ENCODE results near the gene RHOT2. TPM values are rescaled to one million over a fixed set of nuclear protein-coding genes. Genes with fewer than 3 reads are reported as not detected.

RHOT2 gene
- total RNA-seq, 1 donor from 2014 or later, result 26.4 TPM

DNA sequence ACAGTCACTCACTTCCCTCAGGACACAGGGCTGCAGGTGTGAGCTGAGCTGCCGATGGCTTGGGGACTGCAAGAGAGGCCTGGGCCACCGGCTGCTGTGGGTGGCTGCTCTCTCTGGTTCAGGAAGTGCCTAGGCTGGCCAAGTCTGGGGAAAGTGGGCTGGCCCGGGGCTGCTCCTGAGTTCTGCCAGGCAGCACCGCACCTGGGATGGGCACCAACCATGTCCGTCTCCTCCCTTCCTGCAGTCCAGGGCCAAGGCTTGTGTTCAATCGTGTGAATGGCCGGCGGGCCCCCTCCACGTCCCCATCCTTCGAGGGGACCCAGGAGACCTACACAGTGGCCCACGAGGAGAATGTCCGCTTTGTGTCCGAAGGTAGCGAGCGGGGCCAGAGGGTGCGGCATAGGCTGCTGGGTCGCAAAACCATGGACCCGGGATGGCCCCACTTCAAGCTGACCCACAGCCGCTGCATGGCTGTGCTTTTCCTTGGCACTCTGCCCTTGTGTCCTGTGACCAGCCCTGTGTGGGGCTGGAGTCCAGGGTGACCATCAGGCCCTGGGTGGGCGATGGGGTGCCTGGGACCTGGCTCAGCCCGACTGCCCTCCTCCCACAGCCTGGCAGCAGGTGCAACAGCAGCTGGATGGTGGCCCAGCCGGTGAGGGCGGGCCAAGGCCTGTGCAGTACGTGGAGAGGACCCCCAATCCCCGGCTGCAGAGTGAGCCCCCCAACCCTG, 20.6 kb upstream of the RHOT2 start:
- no peak for DNase-seq

DNA sequence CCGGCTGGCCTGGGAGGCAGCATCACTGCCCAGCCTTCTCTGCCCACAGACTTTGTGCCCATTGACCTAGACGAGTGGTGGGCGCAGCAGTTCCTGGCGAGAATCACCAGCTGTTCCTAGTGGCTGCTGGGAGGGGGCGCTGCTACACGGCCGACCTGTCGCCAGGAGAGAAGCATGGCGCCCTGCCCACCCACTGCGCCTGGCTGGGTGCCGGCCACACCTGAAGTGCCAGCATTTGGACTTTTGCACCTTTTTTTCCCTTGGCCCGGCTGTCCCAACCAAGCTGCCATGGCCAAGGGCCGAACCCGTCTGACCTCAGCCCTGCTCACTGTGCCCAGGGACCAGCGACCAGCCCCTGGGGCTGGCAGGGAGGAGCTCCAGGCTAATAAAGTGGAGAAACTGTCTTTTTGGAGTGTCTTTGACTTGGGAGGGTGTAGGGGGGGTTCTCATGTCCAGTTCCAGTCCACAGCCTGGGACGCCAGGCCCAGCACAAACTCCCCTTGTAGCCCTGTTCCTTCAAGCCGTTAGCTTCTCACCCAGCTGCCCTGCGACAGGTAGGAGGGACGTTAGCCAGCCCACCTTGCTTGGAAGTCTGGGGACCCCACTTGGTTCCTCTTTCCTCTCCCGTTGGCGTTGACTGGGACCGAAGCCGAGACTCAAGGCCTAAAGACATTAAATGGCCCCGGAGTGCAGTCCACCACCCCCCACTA, 19.7 kb upstream of the RHOT2 start:
- DNase-seq, result no peak

DNA sequence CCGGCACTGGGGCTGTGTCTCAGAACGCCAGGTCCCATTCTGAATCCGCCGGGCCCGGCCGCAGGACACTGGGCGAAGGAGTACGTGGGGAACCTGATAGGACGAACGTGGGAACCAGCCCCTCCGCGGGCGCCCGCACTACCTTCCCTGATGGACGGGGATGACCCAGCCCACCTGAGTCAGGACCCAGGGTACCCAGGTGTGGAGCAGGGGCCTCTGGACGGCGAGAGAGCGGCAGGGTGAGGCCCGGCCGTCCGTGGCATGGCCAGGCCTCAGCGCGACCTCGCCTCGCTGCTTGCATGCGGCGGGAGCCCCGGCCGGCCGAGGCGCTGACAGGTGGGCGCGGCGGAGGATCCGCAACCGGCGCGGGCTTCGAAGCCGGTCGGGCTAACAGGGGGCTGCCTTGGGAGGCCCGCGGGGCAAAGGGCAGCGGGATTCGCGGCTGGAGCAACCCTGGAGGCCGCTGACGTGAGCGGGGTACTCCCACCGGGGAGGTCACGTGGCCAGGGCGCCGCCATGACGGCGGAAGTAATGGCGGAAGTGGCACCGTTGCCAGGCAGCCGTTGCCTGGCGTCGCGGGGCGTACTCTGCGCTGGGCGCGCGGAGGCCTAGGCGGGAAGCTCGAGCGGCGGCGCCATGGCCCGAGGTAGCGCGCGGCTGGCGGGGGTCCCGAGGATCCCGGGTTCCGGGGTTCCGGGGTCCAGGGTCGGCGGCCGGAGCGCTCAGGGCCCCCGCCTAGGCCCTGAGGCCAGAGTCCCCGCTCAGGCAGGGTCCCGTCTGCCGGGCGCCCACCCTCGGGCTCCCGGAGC, 18.9 kb upstream of the RHOT2 start, which contains the start of gene WDR90:
TSS of gene WDR90 (plus strand) at position 585 of the 809 bp plus-strand sequence. CDS start at position 637, 52 bp downstream.
- peak; percentile 85 for DNase-seq

GRCh38 chr16:649631-650030, 18.3 kb upstream of the RHOT2 start:
- no peak for DNase-seq

DNA sequence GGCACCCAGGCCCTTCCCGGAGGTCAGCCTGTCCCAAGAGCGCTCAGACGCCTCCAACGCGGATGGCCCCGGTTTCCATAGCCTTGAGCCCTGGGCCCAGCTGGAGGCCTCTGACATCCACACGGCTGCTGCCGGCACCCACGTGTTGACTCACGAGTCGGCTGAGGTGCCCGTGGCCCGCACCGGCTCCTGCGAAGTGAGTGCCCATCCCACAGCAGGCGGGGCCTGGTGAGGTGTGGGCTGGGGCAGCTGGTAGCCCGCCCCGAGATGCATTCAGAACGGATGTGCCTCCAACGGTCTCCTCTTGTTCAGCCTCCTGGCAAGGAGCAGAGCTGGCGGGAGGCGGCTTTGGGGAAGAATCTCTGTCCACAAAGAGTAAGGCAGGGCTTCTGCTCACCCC, 16.1 kb upstream of the RHOT2 start:
- DNase-seq, result no peak

- DNase-seq, result no peak
Observed at GRCh38 chr16:652454-653305, 15.3 kb upstream of the RHOT2 start.

- DNase-seq, result no peak
Observed at GRCh38 chr16:654034-654433, 13.9 kb upstream of the RHOT2 start.

DNA sequence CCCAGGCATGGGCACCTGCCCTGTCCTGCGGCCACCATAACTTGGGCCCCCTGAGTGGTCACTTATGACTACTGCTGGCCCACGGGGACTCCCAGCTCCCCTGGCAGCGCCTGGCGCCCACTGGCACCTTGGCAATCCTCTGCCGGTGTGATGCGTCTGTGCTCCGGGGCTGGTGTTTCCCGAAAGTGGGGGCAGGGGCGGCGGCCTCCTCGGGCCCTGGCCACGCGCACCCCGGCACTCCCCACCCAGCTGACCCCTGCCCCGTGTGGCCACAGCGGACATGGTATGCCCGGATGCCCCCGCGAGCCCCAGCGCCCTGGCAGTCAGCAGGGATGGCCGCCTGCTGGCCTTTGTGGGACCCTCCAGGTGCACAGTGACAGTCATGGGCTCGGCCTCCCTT, 10.4 kb upstream of the RHOT2 start:
- DNase-seq, result no peak

DNA sequence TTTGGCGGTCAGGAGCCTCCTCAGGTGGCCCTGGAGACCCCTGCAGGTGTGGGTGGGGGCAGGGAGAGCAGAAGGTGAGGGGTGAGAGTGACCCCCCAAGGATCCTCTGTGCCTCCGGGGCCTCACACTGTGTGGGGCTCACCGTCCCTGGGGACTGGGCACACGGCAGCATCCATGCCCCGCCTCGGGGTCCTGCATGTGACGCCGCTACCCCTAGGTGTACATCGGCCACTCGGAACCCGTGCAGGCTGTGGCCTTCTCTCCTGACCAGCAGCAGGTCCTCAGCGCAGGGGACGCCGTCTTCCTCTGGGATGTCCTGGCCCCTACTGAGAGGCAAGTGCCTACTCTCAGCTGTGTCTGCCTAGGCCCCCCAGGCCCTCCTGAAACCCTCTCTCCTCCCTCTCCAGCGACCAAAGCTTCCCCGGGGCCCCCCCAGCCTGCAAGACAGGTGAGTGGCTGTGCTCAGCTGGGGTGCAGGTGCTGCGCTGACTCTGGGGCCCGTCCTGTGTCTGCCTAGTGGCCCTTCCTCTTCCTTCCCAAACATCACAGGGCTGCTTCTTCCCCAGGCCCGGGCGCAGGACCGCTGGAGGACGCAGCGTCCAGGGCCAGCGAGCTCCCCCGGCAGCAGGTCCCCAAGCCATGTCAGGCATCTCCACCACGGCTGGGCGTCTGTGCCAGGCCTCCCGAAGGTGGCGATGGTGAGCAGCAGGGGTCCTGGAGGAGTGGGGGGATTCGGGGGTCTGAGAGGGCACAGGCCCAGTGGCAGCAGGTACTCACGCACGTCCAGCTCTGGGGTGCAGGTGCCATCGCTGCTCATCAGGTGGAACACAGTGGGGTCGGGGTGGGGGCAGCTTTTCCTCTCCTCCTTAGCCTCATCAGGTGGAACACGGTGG, 9.0 kb upstream of the RHOT2 start:
- no peak for DNase-seq

- DNase-seq, result no peak
Observed at GRCh38 chr16:659618-660017, 8.3 kb upstream of the RHOT2 start.

DNA sequence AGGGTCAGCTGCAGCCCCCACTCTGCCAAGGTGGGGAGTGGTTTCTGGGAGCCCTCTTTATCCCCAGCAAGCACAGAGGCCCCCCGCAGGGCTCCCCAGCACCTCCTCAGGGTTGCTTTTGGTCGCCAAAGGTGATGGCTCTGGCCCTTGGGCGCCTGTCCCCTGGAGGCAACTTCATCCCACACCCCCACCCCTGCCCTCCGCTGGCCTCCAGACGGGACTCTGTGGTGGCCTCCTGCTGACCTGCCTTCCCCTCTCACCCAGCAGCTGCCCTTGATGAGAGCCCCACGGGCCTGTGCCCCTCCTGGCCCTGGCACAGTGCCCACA, 7.8 kb upstream of the RHOT2 start:
- no peak for DNase-seq

DNA sequence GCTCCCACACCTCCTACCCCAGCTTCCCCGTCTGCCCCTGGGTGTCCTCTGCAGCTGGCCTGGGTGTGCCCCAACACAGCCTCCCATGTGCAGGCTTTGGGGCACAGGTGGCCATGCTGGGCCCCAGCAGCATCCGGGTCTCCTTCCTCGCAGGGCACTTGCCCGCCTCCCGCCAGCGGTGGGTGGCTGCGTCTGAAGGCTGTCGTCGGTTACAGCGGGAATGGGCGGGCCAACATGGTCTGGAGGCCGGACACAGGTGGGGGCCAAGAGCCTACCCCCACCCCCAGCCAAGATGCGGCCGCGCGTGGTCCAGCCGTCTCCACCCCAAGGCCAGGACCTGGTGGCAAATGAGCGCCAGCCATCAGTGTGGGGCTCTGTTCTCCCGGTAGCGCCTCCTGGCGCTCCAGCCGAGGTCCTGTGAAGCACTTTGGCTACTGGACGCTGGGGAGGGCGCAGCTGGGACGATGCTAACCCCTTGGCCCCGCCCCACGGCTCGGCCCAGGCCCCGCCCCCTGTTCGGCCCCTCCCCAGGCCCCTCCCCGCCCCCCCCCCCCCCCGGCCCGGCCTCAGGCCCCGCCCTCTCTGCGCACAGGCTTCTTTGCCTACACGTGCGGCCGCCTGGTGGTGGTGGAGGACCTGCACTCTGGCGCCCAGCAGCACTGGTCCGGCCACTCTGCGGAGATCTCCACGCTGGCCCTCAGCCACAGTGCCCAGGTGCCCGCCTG, 7.3 kb upstream of the RHOT2 start:
- DNase-seq, result peak; percentile 47

DNA sequence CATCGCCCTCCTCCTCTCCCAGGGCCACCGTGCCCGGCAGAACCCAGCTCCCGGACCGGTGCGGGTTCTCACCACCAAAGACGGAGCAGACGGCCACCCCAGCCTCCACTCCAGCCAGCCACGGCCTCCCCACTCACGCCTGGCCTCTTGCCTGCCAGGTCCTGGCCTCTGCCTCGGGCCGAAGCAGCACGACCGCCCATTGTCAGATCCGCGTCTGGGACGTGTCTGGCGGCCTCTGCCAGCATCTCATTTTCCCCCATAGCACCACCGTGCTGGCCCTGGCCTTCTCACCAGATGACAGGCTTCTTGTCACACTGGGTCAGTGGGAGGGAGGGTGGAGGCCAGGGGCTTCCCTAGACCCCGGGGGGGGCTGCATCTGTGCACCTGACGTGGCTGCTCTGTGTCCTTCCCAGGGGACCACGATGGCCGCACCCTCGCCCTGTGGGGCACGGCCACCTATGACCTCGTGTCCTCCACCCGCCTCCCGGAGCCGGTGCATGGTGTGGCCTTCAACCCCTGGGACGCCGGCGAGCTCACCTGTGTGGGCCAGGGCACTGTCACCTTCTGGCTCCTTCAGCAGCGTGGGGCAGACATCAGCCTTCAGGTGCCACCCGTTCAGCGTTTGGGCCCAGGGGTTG, 6.6 kb upstream of the RHOT2 start:
- DNase-seq, result no peak

- DNase-seq, result no peak
Observed at GRCh38 chr16:662095-662494, 5.8 kb upstream of the RHOT2 start.

GRCh38 chr16:662597-662996, 5.3 kb upstream of the RHOT2 start:
- no peak for DNase-seq

GRCh38 chr16:666572-666971, 1.4 kb upstream of the RHOT2 start:
- no peak for DNase-seq

DNA sequence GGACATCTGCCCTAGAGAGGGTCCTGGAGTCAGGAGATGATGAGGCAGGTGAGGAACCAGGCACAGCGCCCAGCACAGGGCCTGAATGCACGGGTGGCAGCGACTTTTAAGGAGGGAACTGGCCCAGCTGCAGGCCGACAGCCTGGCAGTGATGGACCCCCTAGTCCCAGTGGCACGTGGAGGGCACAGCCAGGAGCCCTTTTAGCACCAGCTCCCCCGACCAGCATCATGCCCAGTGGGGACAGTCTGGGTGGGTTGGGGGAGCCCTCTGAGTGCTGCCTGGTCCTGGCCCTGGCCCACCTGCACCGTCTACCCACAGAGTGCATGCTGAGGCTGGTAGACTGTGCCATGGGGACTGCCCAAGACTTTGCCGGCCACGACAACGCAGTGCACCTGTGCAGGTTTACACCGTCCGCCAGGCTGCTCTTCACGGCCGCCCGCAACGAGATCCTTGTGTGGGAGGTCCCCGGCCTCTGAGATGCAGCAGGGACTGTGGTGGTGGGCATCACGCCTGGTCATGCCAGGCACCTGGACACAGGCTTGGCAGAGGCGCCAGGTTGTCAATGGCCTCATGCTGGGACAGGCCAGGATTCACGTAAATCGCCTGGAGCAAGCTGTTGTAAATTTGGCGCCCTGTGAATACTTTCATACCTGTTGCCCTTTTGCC, 686 bp upstream of the RHOT2 start:
- DNase-seq, result no peak

- no peak for DNase-seq
Observed at GRCh38 chr16:668519-669171, 713 bp downstream of the RHOT2 start.

GRCh38 chr16:669666-670065, 1.7 kb downstream of the RHOT2 start:
- no peak for DNase-seq

Data from skin of body (tissue), 2 donors.